Measurements from ENCODE around the gene PNRC1.

Gene PNRC1

DNA sequence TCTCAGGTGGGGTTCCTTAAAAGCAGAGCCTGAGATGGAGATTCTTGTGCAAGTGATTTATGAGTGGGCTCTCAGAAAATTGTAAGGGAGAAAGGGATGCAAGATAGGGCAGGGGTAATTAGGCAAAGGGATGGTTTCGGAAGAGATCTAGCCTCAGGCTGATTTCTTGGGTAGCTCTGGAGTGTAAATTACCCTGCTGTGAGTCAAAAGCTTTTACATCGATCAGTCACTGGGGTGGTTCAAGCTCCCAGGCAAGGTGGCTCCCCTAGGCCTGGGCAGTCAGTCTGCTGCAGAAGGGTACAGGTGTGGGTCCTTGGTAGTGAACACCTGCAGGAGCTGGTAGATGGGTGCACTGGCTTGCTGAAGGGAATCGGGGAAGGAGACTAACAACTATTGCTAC is 54.2 kb downstream of the PNRC1 start:
- Histone ChIP-seq H3K27me3 (ENCODE audit: control insufficient read depth, insufficient read depth, low read length) (no peaks in the 10 kb centered on the region), H3K4me2 (ENCODE audit: low read length) (no peak overlapping the region), H3K36me3 (ENCODE audit: control insufficient read depth, insufficient read depth, low read length) (no peaks in the 10 kb centered on the region), H3K79me2 (no peaks in the 10 kb centered on the region), H3K4me3 (ENCODE audit: low read depth, low read length) (no peak overlapping the region), H2AFZ (no peak overlapping the region), H3K9ac (no peak overlapping the region), H3K27ac (no peak overlapping the region), H3K4me1 (no peaks in the 10 kb centered on the region), H3K9me3 (ENCODE audit: control insufficient read depth, low read length) (no peaks in the 10 kb centered on the region)
- TF ChIP-seq, protein P1, sequence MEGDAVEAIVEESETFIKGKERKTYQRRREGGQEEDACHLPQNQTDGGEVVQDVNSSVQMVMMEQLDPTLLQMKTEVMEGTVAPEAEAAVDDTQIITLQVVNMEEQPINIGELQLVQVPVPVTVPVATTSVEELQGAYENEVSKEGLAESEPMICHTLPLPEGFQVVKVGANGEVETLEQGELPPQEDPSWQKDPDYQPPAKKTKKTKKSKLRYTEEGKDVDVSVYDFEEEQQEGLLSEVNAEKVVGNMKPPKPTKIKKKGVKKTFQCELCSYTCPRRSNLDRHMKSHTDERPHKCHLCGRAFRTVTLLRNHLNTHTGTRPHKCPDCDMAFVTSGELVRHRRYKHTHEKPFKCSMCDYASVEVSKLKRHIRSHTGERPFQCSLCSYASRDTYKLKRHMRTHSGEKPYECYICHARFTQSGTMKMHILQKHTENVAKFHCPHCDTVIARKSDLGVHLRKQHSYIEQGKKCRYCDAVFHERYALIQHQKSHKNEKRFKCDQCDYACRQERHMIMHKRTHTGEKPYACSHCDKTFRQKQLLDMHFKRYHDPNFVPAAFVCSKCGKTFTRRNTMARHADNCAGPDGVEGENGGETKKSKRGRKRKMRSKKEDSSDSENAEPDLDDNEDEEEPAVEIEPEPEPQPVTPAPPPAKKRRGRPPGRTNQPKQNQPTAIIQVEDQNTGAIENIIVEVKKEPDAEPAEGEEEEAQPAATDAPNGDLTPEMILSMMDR (IDR thresholded peaks at IDR 0.05), result no peak
